ENCODE measurements around the gene RPS16. TPM values are rescaled to one million over a fixed set of nuclear protein-coding genes. Genes with fewer than 3 reads are reported as not detected.

The RPS16 gene
- total and polyA plus RNA-seq, 9 of the 15 experiments (the other 6 are each of a cell fraction or from before 2014, with no cell fraction given), result 82.6 to 3,671 (median 2,204) TPM

GRCh38 chr19:39401549-39402345 lies 34.0 kb downstream of the RPS16 start:
- Histone ChIP-seq H3K9ac (ENCODE audit: insufficient read depth in 1 of 2, low read depth in 2 of 2, low read length in 2 of 2) (peak overlapping the region; percentile 90 to 96), H3K9me1 (ENCODE audit: control insufficient read depth, insufficient read depth, low read length) (peaks cover 3% of the 10 kb centered on the region), H3K36me3 (ENCODE audit: control insufficient read depth, insufficient read depth, low read length) (peaks cover 10% of the 10 kb centered on the region; the same call in 1 of the 3 replicates), H3K27me3 (ENCODE audit: control insufficient read depth in 2 of 2, insufficient read depth in 2 of 2, low read length in 2 of 2) (no peaks in the 10 kb centered on the region), H3K9me3 (replicated peaks; ENCODE audit: control insufficient read depth, insufficient read depth, low read depth, low read length) (no peaks in the 10 kb centered on the region), H3K4me2 (ENCODE audit: insufficient read depth, low read length) (peak overlapping the region; percentile 80), H3K79me2 (ENCODE audit: control insufficient read depth, insufficient read depth, low read length) (peaks cover 7% of the 10 kb centered on the region), H3K4me1 (replicated peaks in 1 of 2; ENCODE audit: control insufficient read depth in 2 of 2, insufficient read depth in 2 of 2, low read length in 2 of 2) (peaks cover 60 to 79% of the 10 kb centered on the region in 2 experiments), H4K20me1 (replicated peaks; ENCODE audit: control insufficient read depth, insufficient read depth, low read length) (no peaks in the 10 kb centered on the region), H2AFZ (ENCODE audit: low read depth, low read length) (peak overlapping the region; percentile 86), H3K4me3 (no peak overlapping the region), H3K27ac (ENCODE audit: extremely low read depth, low read depth, low read length) (peak overlapping the region; percentile 98)
- 28% methylated on average over 25 of the region's 25 CpGs for WGBS (ENCODE audit: insufficient coverage, low coverage, missing lambda C conversion rate)
- no TSS peak for BruUV-seq (replicated peaks)
- in situ Hi-C loops (cut with MboI) (no loop called here), intact Hi-C loops (cut with micrococcal nuclease) (no loop called here)
- peak in 1 of 4 experiments; percentile 63 for DNase-seq (ENCODE audit: extremely low read depth in 1 of 4, low spot score in 3 of 4)
- CTCF ChIA-PET (ENCODE audit: low intra/inter-chr PET ratio), result interaction anchor here (2.5 kb wide), 1 partner anchor 10 kb away, joined by 10 read pairs; the partner anchor contains the start of gene PLEKHG2
- peak; percentile 83 for FAIRE-seq
- POLR2A ChIA-PET, result interaction anchor here (0.8 to 2.3 kb wide), 5 partner anchors 10 to 993 kb away, joined by 3 to 23 read pairs (median 4); partner anchors contain the start of genes MED29, PAF1 and RPS16
- no peak for ATAC-seq
- TF ChIP-seq RFX5 (IDR thresholded peaks at IDR 0.05; ENCODE audit: low read depth, low read length) (no peak), L3MBTL2 (IDR thresholded peaks at IDR 0.05) (peak; percentile 84), SMAD3 (CRISPR knock-in tag; conservative IDR thresholded peaks at IDR 0.05) (no peak), HDAC1 (IDR thresholded peaks at IDR 0.05) (peak in 1 of 2 experiments; percentile 1; a peak in 1 of 4 replicates), CEBPZ (IDR thresholded peaks at IDR 0.05; ENCODE audit: borderline replicate concordance, low read depth, low read length) (no peak), RBM39 (optimal IDR thresholded peaks at IDR 0.05; ENCODE audit: low read depth, low read length) (no peak), MYNN (IDR thresholded peaks at IDR 0.05) (0 out of 2 replicates have a peak, but pooled peaks have one; percentile 0), MYNN (CRISPR knock-in tag; IDR thresholded peaks at IDR 0.05) (no peak), ETV1 (tag; conservative IDR thresholded peaks at IDR 0.05; ENCODE audit: low read depth) (no peak), USF1 (CRISPR knock-in tag; IDR thresholded peaks at IDR 0.05) (peak; percentile 58; the same call in 1 of the 2 replicates), ADNP (tag; IDR thresholded peaks at IDR 0.05) (no peak), SLC30A9 (CRISPR knock-in tag; IDR thresholded peaks at IDR 0.05) (no peak), ATF7 (IDR thresholded peaks at IDR 0.05) (no peak; the same call in 1 of the 2 replicates), MLX (CRISPR knock-in tag; conservative IDR thresholded peaks at IDR 0.05) (0 out of 4 replicates have a peak, but pooled peaks of 1 of the 2 experiments have one; percentile 38), POLR2AphosphoS5 (IDR thresholded peaks at IDR 0.05; ENCODE audit: control insufficient read depth, insufficient read depth, low read depth, low read length) (no peak), ZNF511 (CRISPR knock-in tag; IDR thresholded peaks at IDR 0.05) (no peak), KLF16 (IDR thresholded peaks at IDR 0.05) (no peak)

Data from K562 (cell line).